ENCODE data around the gene HACD2. TPM values are rescaled to one million over a fixed set of nuclear protein-coding genes. Genes with fewer than 3 reads are reported as not detected.

Gene HACD2
- total and polyA plus RNA-seq, 3 donors from 2014 or later = 34.8 to 79.7 (median 55.9) TPM

DNA sequence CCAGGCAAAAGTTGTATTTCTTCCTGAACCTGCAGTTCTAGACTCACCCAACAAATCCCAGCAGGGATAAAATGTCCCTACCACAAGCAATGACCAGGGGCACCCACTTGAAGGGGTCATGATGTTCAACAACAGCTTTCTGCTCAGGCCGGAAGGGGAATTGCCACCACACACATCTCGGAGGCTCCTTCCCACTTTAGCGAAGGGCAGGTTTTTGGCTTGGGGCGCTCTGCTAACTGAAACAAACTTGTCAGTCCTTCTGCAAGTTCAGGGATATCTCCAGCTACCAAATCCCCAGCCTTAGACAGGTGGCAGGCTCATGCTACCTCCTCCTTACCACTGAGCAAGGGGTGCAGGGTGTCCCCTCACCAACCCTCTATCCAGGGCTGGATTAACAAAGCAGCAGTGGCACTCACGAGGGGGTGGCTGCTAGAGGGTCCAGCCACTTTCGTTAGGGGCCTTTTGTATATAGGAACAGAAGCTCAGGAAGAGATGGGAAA, 138.2 kb downstream of the HACD2 start:
- H3K4me3 ChIP-seq = peak overlapping the region; percentile 65 to 78
- no peak for DNase-seq

DNA sequence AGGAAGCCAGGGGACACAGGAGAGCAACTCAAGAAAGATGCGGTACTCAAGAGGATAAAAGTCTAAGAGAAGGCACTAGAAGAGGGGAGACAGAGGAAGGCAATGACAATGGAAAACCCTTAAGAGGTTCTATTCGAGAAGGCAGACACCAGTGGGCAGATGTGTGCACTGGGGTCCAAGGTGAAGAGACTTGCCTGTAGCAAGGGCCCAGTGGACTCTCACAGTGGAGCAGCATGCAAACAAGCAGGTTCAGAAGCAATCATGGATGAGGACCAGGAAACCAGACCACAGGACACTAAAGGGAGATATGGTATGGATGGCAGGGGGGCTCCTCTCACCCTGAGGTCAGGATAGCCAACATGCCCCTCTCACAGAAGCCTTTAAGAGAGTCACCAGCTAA, 138.6 kb downstream of the HACD2 start:
- 51 to 73% methylated on average over 2 of the region's 2 CpGs for WGBS, 2 donors
- H3K4me1 ChIP-seq = peaks cover 9% of the 10 kb centered on the region
- no peaks in the 10 kb centered on the region for H3K27me3 ChIP-seq
- no peaks in the 10 kb centered on the region for H3K36me3 ChIP-seq (ENCODE audit: low read depth, missing control alignments)
- DNase-seq = no peak
- intact Hi-C loops (cut with DNase I; ENCODE audit: low total_unique reads) = loop anchor here (10.0 kb wide), 1 partner anchor 111 kb away; no protein-coding TSS in a partner anchor
- no peaks in the 10 kb centered on the region for H3K9me3 ChIP-seq
- peak overlapping the region; percentile 65 to 78 for H3K4me3 ChIP-seq
- peak overlapping the region; percentile 85 to 94 for H3K27ac ChIP-seq
- TF ChIP-seq POLR2A (IDR thresholded peaks at IDR 0.05) = no peak
- TF ChIP-seq, protein P1, sequence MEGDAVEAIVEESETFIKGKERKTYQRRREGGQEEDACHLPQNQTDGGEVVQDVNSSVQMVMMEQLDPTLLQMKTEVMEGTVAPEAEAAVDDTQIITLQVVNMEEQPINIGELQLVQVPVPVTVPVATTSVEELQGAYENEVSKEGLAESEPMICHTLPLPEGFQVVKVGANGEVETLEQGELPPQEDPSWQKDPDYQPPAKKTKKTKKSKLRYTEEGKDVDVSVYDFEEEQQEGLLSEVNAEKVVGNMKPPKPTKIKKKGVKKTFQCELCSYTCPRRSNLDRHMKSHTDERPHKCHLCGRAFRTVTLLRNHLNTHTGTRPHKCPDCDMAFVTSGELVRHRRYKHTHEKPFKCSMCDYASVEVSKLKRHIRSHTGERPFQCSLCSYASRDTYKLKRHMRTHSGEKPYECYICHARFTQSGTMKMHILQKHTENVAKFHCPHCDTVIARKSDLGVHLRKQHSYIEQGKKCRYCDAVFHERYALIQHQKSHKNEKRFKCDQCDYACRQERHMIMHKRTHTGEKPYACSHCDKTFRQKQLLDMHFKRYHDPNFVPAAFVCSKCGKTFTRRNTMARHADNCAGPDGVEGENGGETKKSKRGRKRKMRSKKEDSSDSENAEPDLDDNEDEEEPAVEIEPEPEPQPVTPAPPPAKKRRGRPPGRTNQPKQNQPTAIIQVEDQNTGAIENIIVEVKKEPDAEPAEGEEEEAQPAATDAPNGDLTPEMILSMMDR (IDR thresholded peaks at IDR 0.05) = no peak

More for the DNA sequence above, 138.2 kb downstream of the HACD2 start:
- TF ChIP-seq, protein P1 (IDR thresholded peaks at IDR 0.05) = no peak
- no peak for TF ChIP-seq POLR2A (IDR thresholded peaks at IDR 0.05)
- peak overlapping the region; percentile 85 to 94 for H3K27ac ChIP-seq
- intact Hi-C loops (cut with DNase I; ENCODE audit: low total_unique reads) = loop anchor here (10.0 kb wide), 1 partner anchor 112 kb away; no protein-coding TSS in a partner anchor
- 43 to 48% methylated on average over 6 of the region's 6 CpGs for WGBS, 2 donors
- peaks cover 9% of the 10 kb centered on the region for H3K4me1 ChIP-seq
- H3K27me3 ChIP-seq = no peaks in the 10 kb centered on the region
- no peaks in the 10 kb centered on the region for H3K36me3 ChIP-seq (ENCODE audit: low read depth, missing control alignments)
- no peaks in the 10 kb centered on the region for H3K9me3 ChIP-seq

DNA sequence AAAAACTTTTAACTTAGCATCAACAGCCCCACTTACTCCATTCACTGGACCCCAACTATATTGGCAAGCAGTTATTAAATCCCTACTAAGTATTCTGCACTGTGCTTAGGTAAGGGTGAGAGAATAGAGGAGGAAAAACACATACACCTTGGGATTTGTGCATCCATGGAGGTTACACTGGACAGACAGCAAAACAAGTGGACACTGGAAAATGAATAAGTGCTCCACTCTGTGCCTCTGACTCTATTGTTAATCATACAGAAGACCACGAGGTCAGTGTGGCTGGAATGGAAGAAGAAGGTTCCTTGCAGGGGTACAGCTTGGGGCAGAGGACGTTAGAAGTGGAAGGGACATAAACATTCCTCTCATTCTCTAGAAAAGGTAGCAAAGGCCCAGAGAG, 139.2 kb downstream of the HACD2 start:
- no peaks in the 10 kb centered on the region for H3K9me3 ChIP-seq
- 51 to 57% methylated on average over 2 of the region's 2 CpGs for WGBS, 2 donors
- peaks cover 6% of the 10 kb centered on the region for H3K4me1 ChIP-seq
- H3K4me3 ChIP-seq = peak overlapping the region in 1 of 2 donors; percentile 65
- TF ChIP-seq, protein P1 (IDR thresholded peaks at IDR 0.05) = no peak
- no peak for TF ChIP-seq POLR2A (IDR thresholded peaks at IDR 0.05)
- no peaks in the 10 kb centered on the region for H3K27me3 ChIP-seq
- intact Hi-C loops (cut with DNase I; ENCODE audit: low total_unique reads) = loop anchor here (10.0 kb wide), 1 partner anchor 111 kb away; no protein-coding TSS in a partner anchor
- H3K27ac ChIP-seq = peak overlapping the region; percentile 85 to 94
- H3K36me3 ChIP-seq (ENCODE audit: low read depth, missing control alignments) = no peaks in the 10 kb centered on the region
- no peak for DNase-seq

DNA sequence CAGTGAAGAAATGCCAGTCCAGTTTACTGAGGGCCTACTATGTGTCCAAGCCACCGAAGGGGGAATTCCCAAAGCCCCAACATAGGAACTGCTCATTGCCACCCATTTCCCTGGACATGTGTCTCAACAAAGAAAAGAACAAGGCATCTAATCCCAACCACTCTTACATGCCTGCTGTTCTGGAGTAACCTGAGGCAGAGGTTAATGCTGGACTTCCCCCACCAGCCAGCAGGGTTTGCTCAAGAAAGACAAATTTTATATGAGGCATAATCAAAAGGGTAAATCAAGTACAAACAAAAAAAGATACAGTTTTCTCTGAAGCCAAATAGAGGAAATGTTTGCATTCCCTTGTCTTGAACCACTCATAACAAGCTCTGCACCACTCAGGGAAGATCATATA, 140.1 kb downstream of the HACD2 start:
- Histone ChIP-seq H3K36me3 (ENCODE audit: low read depth, missing control alignments) (no peaks in the 10 kb centered on the region), H3K27ac (peak overlapping the region in 1 of 2 donors; percentile 94), H3K27me3 (no peaks in the 10 kb centered on the region), H3K4me1 (no peaks in the 10 kb centered on the region), H3K9me3 (no peaks in the 10 kb centered on the region), H3K4me3 (peak overlapping the region in 1 of 2 donors; percentile 65)
- intact Hi-C loops (cut with DNase I; ENCODE audit: low total_unique reads) = loop anchor here (10.0 kb wide), 1 partner anchor 110 kb away; no protein-coding TSS in a partner anchor
- DNase-seq = no peak
- TF ChIP-seq POLR2A (IDR thresholded peaks at IDR 0.05) = no peak
- TF ChIP-seq, protein P1 (IDR thresholded peaks at IDR 0.05) = no peak
- WGBS, 2 donors = 75 to 83% methylated on average over 1 of the region's 1 CpG

DNA sequence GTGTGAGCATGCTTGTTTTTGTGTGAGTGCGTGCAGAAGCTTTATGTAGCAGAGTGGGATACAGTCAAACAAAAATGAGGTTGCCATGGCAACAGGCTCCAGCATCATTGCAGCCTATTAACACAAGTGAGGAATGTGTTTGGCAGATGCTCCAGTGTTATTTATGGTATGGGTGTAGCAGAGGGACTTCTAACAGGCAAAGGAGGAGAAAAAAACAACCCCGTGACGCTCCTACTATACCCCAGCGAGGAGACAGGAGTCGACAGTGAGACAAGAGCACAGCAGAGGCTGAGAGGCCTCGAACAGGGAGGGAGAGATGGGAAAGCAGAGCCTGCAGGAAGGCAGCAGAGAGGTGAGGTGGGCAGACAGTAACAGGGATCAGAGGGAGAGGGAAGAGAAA, 140.8 kb downstream of the HACD2 start:
- H3K27ac ChIP-seq = peak overlapping the region in 1 of 2 donors; percentile 94
- TF ChIP-seq, protein P1 (IDR thresholded peaks at IDR 0.05) = no peak
- TF ChIP-seq POLR2A (IDR thresholded peaks at IDR 0.05) = no peak
- no peak for DNase-seq
- H3K4me1 ChIP-seq = no peaks in the 10 kb centered on the region
- no peaks in the 10 kb centered on the region for H3K9me3 ChIP-seq
- H3K36me3 ChIP-seq (ENCODE audit: low read depth, missing control alignments) = no peaks in the 10 kb centered on the region
- 50 to 58% methylated on average over 6 of the region's 6 CpGs for WGBS, 2 donors
- H3K27me3 ChIP-seq = no peaks in the 10 kb centered on the region
- no peak overlapping the region for H3K4me3 ChIP-seq
- intact Hi-C loops (cut with DNase I; ENCODE audit: low total_unique reads) = loop anchor here (10.0 kb wide), 1 partner anchor 109 kb away; no protein-coding TSS in a partner anchor

All from testis (tissue), 3 donors.